Testis (tissue), 2 donors: ENCODE measurements around the gene GABBR2.

Experiments used
- CTCF ChIP-seq, 3 experiments: fragments of 450-650 bp in 2 of 3; fragments of 200-600 bp in 1 of 3; sonication (generic) in 1 of 3; IDR thresholded peaks; one replicate each; pipeline ENCODE4 v1.5.1; 2016 to 2019; ENCODE audit warnings: antibody characterized with exemption in 3 of 3, mild to moderate bottlenecking in 2 of 3, moderate library complexity in 1 of 3
- POLR2A ChIP-seq: fragments of 450-650 bp; IDR thresholded peaks from one replicate; pipeline ENCODE4 v1.6.1; 2017; ENCODE audit warnings: antibody characterized with exemption, mild to moderate bottlenecking, moderate library complexity

- TF ChIP-seq CTCF (IDR thresholded peaks at IDR 0.05) (no peak), POLR2A (no peak)
Observed at GRCh38 chr9:98755006-98755618, 46.4 kb upstream of the GABBR2 start.
